GM12878 (cell line): ENCODE data around the gene DPYSL4.

Experiments
- CREM ChIP-seq: IDR thresholded peaks from 2 replicates; pipeline ENCODE4 v1.6.1; 2014; ENCODE audit warnings: antibody characterized with exemption, low read depth
- FOXK2 ChIP-seq: fragments of 450-650 bp; IDR thresholded peaks from 2 replicates; pipeline ENCODE4 v1.6.1; 2017; ENCODE audit warnings: mild to moderate bottlenecking, moderate library complexity
- POLR2A ChIP-seq: IDR thresholded peaks from 2 replicates; pipeline ENCODE4 v1.6.1; 2011; ENCODE audit warnings: low read depth, mild to moderate bottlenecking, low read length
- SPI1 ChIP-seq: IDR thresholded peaks from 2 replicates; pipeline ENCODE4 v1.6.1; 2011; ENCODE audit warnings: low read depth, mild to moderate bottlenecking, low read length, moderate library complexity, borderline replicate concordance; ENCODE audit not compliant: insufficient read depth
- TF ChIP-seq, protein P1 (sequence below), 3 experiments: IDR thresholded peaks in 2 of 3; conservative IDR thresholded peaks in 1 of 3; 2 replicates each; pipeline ENCODE4 v1.5.1; 2011; ENCODE audit warnings: low read depth in 3 of 3, low read length in 3 of 3, mild to moderate bottlenecking in 3 of 3, control low read depth in 2 of 3, moderate library complexity in 2 of 3, inconsistent platforms in 1 of 3, mixed read lengths in 1 of 3; ENCODE audit not compliant: control insufficient read depth in 2 of 3, insufficient read depth in 1 of 3; ENCODE audit errors: extremely low read depth in 1 of 3
- TF ChIP-seq, protein P2 (sequence below): IDR thresholded peaks from 2 replicates; pipeline ENCODE4 v1.6.1; 2011; ENCODE audit warnings: low read depth, low read length, improper control_type of control experiment, borderline replicate concordance
- TF ChIP-seq, protein P3 (sequence below): IDR thresholded peaks from 2 replicates; pipeline ENCODE4 v1.6.1; 2012; ENCODE audit warnings: low read length, inconsistent platforms
- TF ChIP-seq, protein P4 (sequence below): fragments of 450-650 bp; formaldehyde crosslinking; IDR thresholded peaks from 2 replicates; pipeline ENCODE4 v1.5.0; 2022; ENCODE audit warnings: mild to moderate bottlenecking, missing genetic modification characterization

DNA sequence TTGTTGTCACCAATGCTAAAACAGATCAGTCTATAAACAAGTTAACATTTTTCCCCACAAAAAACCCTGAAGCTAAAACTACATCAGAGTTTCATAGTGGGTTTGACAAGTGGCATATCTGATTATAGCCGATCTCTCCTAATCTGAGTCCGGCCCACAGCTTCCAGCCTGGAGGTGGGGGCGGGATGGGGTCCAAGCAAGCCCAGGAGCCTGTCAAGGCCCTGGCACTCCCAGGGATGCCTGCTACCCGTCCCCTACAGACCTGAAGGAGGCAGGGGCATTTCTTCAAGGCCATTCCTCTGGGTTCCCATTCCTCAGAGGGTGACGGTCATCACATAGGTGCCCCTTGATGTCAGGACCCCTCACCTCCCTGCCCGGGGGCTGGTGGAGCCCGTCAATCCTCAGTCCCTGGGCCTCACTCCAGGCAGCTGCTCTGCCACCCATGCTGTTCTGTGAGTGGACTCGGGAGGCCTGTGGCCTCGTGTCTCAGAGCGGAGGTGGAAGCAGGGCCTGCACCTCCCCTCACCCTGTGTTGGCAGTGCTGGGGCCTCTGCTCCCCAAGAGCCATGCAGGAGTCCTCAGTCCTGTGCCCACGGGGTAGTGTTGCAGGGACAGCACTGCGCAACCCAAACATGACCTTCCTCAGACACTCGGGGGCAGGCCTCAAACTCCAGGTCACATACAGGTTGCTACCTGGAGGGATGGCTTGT, 8.8 kb downstream of the DPYSL4 start:
- TF ChIP-seq, protein P1, sequence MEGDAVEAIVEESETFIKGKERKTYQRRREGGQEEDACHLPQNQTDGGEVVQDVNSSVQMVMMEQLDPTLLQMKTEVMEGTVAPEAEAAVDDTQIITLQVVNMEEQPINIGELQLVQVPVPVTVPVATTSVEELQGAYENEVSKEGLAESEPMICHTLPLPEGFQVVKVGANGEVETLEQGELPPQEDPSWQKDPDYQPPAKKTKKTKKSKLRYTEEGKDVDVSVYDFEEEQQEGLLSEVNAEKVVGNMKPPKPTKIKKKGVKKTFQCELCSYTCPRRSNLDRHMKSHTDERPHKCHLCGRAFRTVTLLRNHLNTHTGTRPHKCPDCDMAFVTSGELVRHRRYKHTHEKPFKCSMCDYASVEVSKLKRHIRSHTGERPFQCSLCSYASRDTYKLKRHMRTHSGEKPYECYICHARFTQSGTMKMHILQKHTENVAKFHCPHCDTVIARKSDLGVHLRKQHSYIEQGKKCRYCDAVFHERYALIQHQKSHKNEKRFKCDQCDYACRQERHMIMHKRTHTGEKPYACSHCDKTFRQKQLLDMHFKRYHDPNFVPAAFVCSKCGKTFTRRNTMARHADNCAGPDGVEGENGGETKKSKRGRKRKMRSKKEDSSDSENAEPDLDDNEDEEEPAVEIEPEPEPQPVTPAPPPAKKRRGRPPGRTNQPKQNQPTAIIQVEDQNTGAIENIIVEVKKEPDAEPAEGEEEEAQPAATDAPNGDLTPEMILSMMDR (IDR thresholded peaks at IDR 0.05 in 2 of 3, conservative IDR thresholded peaks at IDR 0.05 in 1 of 3; ENCODE audit: control insufficient read depth in 2 of 3, extremely low read depth in 1 of 3, insufficient read depth in 1 of 3, low read depth in 3 of 3, low read length in 3 of 3): no peak
- TF ChIP-seq, protein P2, sequence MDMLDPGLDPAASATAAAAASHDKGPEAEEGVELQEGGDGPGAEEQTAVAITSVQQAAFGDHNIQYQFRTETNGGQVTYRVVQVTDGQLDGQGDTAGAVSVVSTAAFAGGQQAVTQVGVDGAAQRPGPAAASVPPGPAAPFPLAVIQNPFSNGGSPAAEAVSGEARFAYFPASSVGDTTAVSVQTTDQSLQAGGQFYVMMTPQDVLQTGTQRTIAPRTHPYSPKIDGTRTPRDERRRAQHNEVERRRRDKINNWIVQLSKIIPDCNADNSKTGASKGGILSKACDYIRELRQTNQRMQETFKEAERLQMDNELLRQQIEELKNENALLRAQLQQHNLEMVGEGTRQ: no peak
- TF ChIP-seq, protein P3, sequence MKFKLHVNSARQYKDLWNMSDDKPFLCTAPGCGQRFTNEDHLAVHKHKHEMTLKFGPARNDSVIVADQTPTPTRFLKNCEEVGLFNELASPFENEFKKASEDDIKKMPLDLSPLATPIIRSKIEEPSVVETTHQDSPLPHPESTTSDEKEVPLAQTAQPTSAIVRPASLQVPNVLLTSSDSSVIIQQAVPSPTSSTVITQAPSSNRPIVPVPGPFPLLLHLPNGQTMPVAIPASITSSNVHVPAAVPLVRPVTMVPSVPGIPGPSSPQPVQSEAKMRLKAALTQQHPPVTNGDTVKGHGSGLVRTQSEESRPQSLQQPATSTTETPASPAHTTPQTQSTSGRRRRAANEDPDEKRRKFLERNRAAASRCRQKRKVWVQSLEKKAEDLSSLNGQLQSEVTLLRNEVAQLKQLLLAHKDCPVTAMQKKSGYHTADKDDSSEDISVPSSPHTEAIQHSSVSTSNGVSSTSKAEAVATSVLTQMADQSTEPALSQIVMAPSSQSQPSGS: no peak
- TF ChIP-seq, protein P4, sequence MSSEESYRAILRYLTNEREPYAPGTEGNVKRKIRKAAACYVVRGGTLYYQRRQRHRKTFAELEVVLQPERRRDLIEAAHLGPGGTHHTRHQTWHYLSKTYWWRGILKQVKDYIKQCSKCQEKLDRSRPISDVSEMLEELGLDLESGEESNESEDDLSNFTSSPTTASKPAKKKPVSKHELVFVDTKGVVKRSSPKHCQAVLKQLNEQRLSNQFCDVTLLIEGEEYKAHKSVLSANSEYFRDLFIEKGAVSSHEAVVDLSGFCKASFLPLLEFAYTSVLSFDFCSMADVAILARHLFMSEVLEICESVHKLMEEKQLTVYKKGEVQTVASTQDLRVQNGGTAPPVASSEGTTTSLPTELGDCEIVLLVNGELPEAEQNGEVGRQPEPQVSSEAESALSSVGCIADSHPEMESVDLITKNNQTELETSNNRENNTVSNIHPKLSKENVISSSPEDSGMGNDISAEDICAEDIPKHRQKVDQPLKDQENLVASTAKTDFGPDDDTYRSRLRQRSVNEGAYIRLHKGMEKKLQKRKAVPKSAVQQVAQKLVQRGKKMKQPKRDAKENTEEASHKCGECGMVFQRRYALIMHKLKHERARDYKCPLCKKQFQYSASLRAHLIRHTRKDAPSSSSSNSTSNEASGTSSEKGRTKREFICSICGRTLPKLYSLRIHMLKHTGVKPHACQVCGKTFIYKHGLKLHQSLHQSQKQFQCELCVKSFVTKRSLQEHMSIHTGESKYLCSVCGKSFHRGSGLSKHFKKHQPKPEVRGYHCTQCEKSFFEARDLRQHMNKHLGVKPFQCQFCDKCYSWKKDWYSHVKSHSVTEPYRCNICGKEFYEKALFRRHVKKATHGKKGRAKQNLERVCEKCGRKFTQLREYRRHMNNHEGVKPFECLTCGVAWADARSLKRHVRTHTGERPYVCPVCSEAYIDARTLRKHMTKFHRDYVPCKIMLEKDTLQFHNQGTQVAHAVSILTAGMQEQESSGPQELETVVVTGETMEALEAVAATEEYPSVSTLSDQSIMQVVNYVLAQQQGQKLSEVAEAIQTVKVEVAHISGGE (CRISPR knock-in tag): no peak
- TF ChIP-seq POLR2A (no peak), SPI1 (no peak), FOXK2 (no peak), CREM (no peak)
